ENCODE results near the gene CCDC12.

DNA sequence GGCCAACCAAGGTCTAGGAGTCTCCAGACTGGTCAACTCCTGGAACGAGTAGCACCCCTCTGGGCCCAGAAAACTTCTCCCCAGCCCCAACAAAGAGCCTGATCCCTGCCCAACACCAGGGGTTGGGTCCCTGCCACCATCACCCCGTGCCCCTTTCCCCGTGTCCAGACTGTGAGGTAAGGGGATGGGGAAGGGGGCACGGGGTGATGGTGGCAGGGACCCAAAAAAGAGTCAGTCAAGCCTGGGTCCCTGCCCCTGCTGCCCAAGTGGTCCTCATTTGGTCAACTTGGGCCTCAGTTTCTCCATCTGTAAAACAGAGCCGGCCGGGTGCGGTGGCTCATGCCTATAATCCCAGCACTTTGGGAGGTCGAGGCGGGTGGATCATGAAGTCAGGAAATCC, 1.8 kb upstream of the CCDC12 start:
- no peak for TF ChIP-seq POLR2A (IDR thresholded peaks at IDR 0.05)
- no peak for TF ChIP-seq EP300 (IDR thresholded peaks at IDR 0.05)
- TF ChIP-seq CTCF (IDR thresholded peaks at IDR 0.05): no peak
